ENCODE measurements around the gene MARK1.

DNA sequence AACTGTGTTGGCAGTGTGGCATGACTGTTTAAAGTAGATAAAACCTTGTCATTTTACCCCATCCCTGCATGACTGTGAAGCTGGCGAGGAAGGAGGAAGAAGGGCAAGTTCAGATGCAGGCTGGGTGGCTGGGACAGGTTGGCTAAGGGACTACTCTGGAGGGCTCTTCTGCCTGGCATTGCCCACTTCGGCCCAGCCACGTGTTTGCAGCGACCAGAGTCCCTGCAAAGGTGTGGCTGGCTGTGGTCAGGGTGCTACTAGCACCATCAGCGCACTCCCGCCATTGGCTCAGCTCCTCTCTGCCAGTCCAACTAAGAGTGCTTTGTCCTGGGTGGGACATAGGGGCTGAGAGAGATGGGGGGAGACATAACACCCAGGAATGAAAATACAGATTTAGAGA, 169.4 kb downstream of the MARK1 start:
- TF ChIP-seq, protein P1, sequence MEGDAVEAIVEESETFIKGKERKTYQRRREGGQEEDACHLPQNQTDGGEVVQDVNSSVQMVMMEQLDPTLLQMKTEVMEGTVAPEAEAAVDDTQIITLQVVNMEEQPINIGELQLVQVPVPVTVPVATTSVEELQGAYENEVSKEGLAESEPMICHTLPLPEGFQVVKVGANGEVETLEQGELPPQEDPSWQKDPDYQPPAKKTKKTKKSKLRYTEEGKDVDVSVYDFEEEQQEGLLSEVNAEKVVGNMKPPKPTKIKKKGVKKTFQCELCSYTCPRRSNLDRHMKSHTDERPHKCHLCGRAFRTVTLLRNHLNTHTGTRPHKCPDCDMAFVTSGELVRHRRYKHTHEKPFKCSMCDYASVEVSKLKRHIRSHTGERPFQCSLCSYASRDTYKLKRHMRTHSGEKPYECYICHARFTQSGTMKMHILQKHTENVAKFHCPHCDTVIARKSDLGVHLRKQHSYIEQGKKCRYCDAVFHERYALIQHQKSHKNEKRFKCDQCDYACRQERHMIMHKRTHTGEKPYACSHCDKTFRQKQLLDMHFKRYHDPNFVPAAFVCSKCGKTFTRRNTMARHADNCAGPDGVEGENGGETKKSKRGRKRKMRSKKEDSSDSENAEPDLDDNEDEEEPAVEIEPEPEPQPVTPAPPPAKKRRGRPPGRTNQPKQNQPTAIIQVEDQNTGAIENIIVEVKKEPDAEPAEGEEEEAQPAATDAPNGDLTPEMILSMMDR (IDR thresholded peaks at IDR 0.05) = no peak
- TF ChIP-seq POLR2A (IDR thresholded peaks at IDR 0.05) = no peak
